Measurements from ENCODE around the gene VMAC.

DNA sequence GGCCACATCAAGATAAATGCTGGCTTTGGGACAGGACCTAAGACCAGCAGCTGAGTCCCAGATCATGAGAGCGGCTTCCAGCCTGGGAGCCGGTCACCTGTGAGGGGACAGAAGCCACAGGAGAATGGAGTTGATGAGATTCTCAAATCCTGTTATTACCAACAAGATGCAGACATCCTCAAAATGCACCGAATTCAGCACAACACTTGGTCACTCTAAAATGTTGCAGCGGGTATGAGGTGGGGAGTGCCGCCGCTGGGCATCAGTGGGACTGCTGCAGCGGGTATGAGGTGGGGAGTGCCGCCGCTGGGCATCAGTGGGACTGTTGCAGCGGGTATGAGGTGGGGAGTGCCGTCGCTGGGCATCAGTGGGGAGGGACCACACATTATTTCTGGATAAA lies 52.1 kb downstream of the VMAC start:
- TF ChIP-seq, protein P1, sequence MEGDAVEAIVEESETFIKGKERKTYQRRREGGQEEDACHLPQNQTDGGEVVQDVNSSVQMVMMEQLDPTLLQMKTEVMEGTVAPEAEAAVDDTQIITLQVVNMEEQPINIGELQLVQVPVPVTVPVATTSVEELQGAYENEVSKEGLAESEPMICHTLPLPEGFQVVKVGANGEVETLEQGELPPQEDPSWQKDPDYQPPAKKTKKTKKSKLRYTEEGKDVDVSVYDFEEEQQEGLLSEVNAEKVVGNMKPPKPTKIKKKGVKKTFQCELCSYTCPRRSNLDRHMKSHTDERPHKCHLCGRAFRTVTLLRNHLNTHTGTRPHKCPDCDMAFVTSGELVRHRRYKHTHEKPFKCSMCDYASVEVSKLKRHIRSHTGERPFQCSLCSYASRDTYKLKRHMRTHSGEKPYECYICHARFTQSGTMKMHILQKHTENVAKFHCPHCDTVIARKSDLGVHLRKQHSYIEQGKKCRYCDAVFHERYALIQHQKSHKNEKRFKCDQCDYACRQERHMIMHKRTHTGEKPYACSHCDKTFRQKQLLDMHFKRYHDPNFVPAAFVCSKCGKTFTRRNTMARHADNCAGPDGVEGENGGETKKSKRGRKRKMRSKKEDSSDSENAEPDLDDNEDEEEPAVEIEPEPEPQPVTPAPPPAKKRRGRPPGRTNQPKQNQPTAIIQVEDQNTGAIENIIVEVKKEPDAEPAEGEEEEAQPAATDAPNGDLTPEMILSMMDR (IDR thresholded peaks at IDR 0.05): no peak
- no peak for TF ChIP-seq POLR2A (IDR thresholded peaks at IDR 0.05)

Data from right lobe of liver (tissue), 4 donors.